ENCODE results near the gene TUBGCP6.

The TUBGCP6 gene

DNA sequence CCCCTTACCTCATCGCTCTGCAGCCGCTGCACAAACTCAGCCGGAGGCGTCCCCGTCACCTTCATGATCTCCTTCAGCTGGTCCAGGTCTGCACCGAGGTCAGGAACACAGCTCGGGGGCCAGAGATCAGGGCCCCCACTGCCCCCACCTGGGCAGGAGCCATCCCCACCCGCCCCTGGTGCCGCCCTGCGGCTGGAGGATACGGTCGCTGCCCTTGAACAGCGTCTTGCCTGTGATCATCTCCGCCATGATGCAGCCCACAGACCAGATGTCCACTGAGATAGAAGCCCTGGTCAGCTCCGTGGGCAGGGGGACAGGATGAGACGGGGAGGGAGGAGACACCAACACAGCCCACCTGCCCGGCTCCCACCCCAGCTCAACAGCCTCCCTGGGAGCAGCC, 10.8 kb upstream of the TUBGCP6 start:
- no peak overlapping the region for H3K4me3 ChIP-seq (ENCODE audit: low read length in 2 of 2)
- no peaks in the 10 kb centered on the region for H3K27me3 ChIP-seq (ENCODE audit: control insufficient read depth in 1 of 2, insufficient read depth in 2 of 2, low read length in 2 of 2)
- H3K9ac ChIP-seq (ENCODE audit: low read length in 2 of 2) = no peak overlapping the region
- H3K27ac ChIP-seq (ENCODE audit: low read length) = no peak overlapping the region
- H3K9me3 ChIP-seq (ENCODE audit: control insufficient read depth in 2 of 2, low read length in 2 of 2) = no peaks in the 10 kb centered on the region
- H3K4me1 ChIP-seq (ENCODE audit: control insufficient read depth, insufficient read depth, low read length) = peaks cover 23% of the 10 kb centered on the region
- no peaks in the 10 kb centered on the region for H3K36me3 ChIP-seq (ENCODE audit: control insufficient read depth in 2 of 2, insufficient read depth in 2 of 2, low read length in 2 of 2)

DNA sequence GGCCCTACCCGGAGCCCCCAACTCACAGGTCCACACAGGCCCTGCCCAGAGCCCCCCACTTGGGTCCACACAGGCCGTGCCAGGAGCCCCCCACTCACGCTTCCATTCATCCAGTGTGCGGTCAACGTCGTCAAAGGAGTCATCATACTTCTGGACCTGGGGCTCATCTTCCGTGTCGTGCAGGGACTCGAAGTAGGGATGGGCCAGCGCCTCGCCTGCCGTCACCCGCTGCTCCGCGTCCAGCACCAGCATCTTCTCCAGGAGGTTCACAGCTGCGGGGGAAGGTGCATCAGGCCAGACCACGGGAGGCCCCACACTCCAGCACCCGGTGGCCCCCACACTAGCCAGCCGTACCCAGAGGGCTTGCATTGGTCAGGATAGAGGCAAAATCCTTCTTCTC, 10.3 kb upstream of the TUBGCP6 start:
- no peaks in the 10 kb centered on the region for H3K36me3 ChIP-seq (ENCODE audit: control insufficient read depth in 2 of 2, insufficient read depth in 2 of 2, low read length in 2 of 2)
- H3K4me3 ChIP-seq (ENCODE audit: low read length in 2 of 2) = no peak overlapping the region
- no peaks in the 10 kb centered on the region for H3K9me3 ChIP-seq (ENCODE audit: control insufficient read depth in 2 of 2, low read length in 2 of 2)
- H3K9ac ChIP-seq (ENCODE audit: low read length in 2 of 2) = no peak overlapping the region
- H3K27ac ChIP-seq (ENCODE audit: low read length) = no peak overlapping the region
- H3K4me1 ChIP-seq (ENCODE audit: control insufficient read depth, insufficient read depth, low read length) = peaks cover 23% of the 10 kb centered on the region
- no peaks in the 10 kb centered on the region for H3K27me3 ChIP-seq (ENCODE audit: control insufficient read depth in 1 of 2, insufficient read depth in 2 of 2, low read length in 2 of 2)

DNA sequence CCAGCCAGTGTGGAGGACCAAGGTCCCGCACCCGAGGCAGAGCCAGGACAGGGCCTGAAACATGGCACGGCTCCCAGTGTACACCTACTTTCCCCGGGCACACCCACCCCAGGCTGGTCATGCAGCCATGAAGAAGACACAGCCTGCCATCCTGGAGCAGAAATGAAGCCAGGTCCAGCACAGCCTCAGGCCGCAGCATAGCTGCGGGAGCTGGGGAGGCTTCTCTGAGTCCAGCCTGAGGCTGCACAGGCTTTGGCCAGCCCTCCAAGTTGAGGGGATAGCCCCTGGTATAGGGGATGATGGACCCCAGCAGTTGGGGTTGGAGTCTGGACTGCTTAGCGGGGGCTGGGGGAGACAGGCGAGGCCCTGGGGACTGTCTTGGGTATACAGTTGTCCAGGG, 9.1 kb upstream of the TUBGCP6 start:
- peaks cover 25% of the 10 kb centered on the region for H3K4me1 ChIP-seq (ENCODE audit: control insufficient read depth, insufficient read depth, low read length)
- no peak overlapping the region for H3K4me3 ChIP-seq (ENCODE audit: low read length in 2 of 2)
- no peaks in the 10 kb centered on the region for H3K9me3 ChIP-seq (ENCODE audit: control insufficient read depth in 2 of 2, low read length in 2 of 2)
- H3K27ac ChIP-seq (ENCODE audit: low read length) = no peak overlapping the region
- no peaks in the 10 kb centered on the region for H3K27me3 ChIP-seq (ENCODE audit: control insufficient read depth in 1 of 2, insufficient read depth in 2 of 2, low read length in 2 of 2)
- no peak overlapping the region for H3K9ac ChIP-seq (ENCODE audit: low read length in 2 of 2)
- no peaks in the 10 kb centered on the region for H3K36me3 ChIP-seq (ENCODE audit: control insufficient read depth in 2 of 2, insufficient read depth in 2 of 2, low read length in 2 of 2)

DNA sequence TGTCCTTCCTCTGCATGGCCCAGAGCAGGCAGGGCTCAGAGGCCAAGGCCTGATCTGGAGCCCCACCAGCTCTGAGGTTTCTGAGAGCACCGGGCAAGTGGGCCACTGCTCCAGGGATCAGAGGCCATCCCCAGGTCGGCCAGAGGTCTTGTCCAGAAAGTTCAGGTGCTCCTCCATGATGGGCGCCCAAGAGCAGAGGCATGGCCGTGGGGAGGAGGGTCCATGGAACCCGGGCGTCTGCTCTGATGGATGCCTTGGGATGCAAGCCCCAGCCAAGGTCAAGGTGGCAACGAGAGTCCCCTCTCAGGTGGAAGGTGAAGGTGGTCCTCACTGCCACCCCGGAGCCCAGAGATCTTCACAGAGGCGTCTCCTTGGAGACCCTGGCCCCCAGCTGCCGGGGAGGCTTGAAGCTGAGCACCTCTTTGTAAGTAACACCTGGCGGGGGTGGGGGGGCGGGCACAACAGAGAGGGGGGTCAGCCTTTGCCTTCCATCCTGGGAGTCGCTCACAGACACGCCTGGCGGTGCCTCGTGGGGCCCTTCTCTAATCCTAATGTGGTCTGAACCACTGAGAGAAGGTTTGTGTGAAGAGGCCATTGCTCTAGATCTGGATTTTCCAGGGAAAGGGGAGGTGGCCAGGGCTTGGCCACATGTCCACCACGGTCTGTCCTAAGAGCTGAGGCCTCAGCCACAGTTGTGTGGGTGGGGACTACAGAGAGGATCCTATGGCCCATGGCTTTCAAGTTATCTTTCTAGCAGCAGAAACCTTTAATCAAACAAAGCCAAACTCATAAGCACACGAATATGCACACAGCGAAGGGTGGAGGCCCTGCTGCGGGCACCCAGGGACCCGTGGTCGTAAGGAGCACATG, 8.5 kb upstream of the TUBGCP6 start:
- Histone ChIP-seq H3K9me3 (ENCODE audit: control insufficient read depth in 2 of 2, low read length in 2 of 2) (no peaks in the 10 kb centered on the region), H3K4me1 (ENCODE audit: control insufficient read depth, insufficient read depth, low read length) (peaks cover 25% of the 10 kb centered on the region), H3K36me3 (ENCODE audit: control insufficient read depth in 2 of 2, insufficient read depth in 2 of 2, low read length in 2 of 2) (no peaks in the 10 kb centered on the region), H3K27me3 (ENCODE audit: control insufficient read depth in 1 of 2, insufficient read depth in 2 of 2, low read length in 2 of 2) (no peaks in the 10 kb centered on the region), H3K27ac (ENCODE audit: low read length) (no peak overlapping the region), H3K9ac (ENCODE audit: low read length in 2 of 2) (no peak overlapping the region), H3K4me3 (ENCODE audit: low read length in 2 of 2) (no peak overlapping the region)

DNA sequence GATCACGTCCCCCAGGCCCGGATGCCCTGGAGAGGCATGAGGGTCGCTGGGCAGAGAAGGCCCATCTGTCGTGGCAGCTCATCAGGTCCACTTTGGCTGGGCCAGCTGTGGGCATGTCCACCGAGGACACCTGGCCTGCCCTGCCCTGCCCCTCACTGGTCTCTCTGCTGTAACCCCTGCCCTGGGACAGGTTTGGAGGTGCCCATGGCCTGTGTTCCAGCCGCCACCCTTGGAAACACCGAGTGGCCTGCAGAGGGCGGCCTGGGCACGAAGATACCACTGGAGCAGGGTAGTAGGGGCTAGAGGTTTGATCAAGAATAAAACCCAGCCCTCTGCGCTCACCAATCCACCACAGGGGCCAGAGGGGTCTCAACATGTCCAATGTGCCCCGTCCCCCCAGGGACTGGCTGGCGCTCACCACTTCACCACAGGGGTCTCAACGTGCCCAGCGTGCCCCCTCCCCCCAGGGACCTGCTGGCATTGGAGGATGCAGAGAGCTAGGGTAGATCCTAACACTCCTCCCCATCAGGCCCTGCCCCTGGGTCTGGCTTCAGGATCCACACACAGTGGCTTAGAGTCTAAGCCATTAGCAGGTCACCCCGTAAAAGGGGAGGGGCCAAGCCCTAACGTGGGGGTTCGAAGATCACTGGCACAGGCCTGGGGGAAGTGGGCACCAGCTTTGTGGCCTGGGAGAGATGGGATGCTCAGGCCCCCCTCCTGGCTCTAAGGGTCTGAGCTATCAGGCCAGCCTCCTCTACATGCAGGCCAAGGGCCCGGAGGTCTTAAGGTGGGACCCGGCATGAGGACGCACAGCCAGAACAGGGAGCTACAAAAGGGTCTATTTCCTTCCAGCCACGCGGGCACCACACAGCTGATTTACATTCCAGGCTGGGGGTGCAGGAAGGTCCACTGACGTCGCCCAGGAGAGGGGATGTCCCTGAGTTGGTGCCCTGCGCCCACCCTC, 7.5 kb upstream of the TUBGCP6 start:
- Histone ChIP-seq H3K27me3 (ENCODE audit: control insufficient read depth in 1 of 2, insufficient read depth in 2 of 2, low read length in 2 of 2) (no peaks in the 10 kb centered on the region), H3K27ac (ENCODE audit: low read length) (peak overlapping the region; percentile 74), H3K9ac (ENCODE audit: low read length in 2 of 2) (peak overlapping the region in 1 of 2 donors; percentile 42), H3K4me1 (ENCODE audit: control insufficient read depth, insufficient read depth, low read length) (peaks cover 25% of the 10 kb centered on the region), H3K9me3 (ENCODE audit: control insufficient read depth in 2 of 2, low read length in 2 of 2) (no peaks in the 10 kb centered on the region), H3K36me3 (ENCODE audit: control insufficient read depth in 2 of 2, insufficient read depth in 2 of 2, low read length in 2 of 2) (peaks cover 0 to 3% of the 10 kb centered on the region in 2 donors), H3K4me3 (ENCODE audit: low read length in 2 of 2) (peak overlapping the region in 1 of 2 donors; percentile 8)

DNA sequence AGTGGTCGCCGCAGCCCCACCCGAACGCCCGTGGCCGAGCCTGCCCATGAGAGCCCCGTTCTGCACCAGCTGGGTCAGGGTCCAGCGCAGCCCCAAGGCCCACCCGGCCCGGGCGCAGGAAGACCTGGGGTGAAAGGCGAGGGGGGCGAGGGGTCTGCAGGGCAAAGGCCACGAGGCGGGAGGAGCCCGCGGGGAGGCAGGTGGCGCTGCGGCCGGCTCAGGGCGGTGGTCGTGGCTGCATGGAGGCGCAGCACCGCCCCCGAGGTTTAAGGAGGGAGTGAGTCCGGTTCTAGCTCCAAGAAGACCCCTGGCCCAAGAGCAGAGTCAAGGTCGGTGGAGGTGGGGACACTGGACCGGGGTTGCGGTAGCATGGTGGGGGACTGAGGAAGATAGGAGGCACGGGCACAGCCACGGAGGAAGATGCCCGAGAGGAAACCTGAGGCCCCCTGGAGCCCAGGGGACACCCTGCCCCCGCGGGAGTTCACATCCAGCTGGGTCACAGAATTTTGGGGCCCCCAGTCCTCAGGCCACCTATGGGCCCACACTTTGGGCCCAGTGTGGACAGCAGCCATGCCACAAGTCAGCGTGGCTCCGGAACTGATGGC, 6.8 kb upstream of the TUBGCP6 start:
- H3K27me3 ChIP-seq (ENCODE audit: control insufficient read depth in 1 of 2, insufficient read depth in 2 of 2, low read length in 2 of 2) = no peaks in the 10 kb centered on the region
- peak overlapping the region; percentile 72 to 88 for H3K4me3 ChIP-seq (ENCODE audit: low read length in 2 of 2)
- peaks cover 2 to 6% of the 10 kb centered on the region in 2 donors for H3K36me3 ChIP-seq (ENCODE audit: control insufficient read depth in 2 of 2, insufficient read depth in 2 of 2, low read length in 2 of 2)
- no peaks in the 10 kb centered on the region for H3K9me3 ChIP-seq (ENCODE audit: control insufficient read depth in 2 of 2, low read length in 2 of 2)
- peak overlapping the region; percentile 74 for H3K27ac ChIP-seq (ENCODE audit: low read length)
- peak overlapping the region in 1 of 2 donors; percentile 42 for H3K9ac ChIP-seq (ENCODE audit: low read length in 2 of 2)
- H3K4me1 ChIP-seq (ENCODE audit: control insufficient read depth, insufficient read depth, low read length) = peaks cover 28% of the 10 kb centered on the region

DNA sequence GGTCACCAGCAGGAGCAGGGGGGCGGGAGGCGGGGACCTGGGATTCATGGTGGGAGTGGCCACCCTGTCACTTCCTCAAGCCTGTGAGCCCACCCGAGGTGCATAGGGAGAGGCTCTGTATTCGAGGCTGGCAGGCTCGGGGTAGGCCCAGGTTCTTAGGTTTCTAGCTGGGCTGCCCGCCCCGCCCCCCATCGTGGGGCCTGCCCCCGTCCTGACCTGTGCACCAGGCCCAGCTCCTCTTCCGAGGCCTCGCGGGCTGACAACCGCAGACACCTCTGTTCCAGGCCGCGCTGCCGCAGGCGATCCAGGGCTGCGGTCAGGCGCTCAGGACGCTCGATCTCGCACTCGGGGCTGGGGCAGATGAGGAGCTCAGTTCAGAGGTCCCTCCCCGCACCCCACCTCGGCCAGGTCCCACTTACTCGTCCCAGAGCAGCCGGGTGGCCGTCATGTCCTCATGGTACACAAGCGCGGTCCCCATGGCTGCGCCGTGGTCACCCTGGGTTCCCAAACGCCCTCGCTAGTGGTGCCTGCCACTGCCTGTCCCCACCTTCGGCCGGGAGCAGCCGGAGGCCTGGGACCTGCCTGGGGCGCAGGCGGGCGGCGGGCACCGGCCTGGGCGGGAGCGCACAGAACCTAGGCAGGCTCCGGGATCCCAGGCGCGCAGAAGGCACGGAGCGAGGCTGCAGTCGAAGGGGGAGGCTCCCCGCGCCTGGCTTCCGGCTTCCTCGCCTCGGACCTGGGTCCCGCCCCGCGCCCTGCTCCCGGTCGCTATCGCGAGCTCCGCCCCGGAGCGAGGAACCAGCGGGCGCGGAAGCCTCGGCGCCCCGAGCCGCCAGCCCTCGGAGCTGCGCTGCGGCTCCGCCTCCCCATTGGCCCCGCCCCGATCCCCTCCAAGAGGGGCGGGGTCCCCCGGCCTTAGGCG, 6.0 kb upstream of the TUBGCP6 start, which contains the start of gene HDAC10:
Gene HDAC10 (minus strand): TSS at position 711 of the 922 bp plus-strand sequence. CDS start 233 bp downstream, at position 478.
- Histone ChIP-seq H3K27ac (ENCODE audit: low read length) (peak within 1 kb of the TSS; percentile 74), H3K36me3 (ENCODE audit: control insufficient read depth in 2 of 2, insufficient read depth in 2 of 2, low read length in 2 of 2) (peaks cover 8 to 12% of the 10 kb centered on the region in 2 donors), H3K4me1 (ENCODE audit: control insufficient read depth, insufficient read depth, low read length) (peaks cover 35% of the 10 kb centered on the region), H3K9ac (ENCODE audit: low read length in 2 of 2) (peak within 1 kb of the TSS; percentile 76), H3K27me3 (ENCODE audit: control insufficient read depth in 1 of 2, insufficient read depth in 2 of 2, low read length in 2 of 2) (no peaks in the 10 kb centered on the region), H3K4me3 (ENCODE audit: low read length in 2 of 2) (peak within 1 kb of the TSS; percentile 72 to 88), H3K9me3 (ENCODE audit: control insufficient read depth in 2 of 2, low read length in 2 of 2) (no peaks in the 10 kb centered on the region)

DNA sequence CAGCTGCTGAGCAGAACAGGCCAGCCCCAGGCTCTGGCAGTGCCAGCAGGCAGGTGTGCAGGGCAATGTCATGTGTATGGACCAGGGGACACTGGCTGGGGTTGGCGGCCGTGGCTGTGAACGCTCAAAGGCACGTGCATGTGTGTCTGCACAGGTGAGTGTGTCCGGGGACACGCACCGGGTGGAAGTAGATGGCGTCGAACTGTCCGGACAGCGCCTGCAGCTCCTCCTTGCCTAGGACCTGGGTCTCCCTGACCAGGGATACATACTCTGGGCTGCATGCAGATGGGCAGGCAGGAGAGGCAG, 5.4 kb upstream of the TUBGCP6 start:
- Histone ChIP-seq H3K9me3 (ENCODE audit: control insufficient read depth in 2 of 2, low read length in 2 of 2) (no peaks in the 10 kb centered on the region), H3K27me3 (ENCODE audit: control insufficient read depth in 1 of 2, insufficient read depth in 2 of 2, low read length in 2 of 2) (no peaks in the 10 kb centered on the region), H3K27ac (ENCODE audit: low read length) (peak overlapping the region; percentile 58), H3K9ac (ENCODE audit: low read length in 2 of 2) (peak overlapping the region; percentile 76), H3K36me3 (ENCODE audit: control insufficient read depth in 2 of 2, insufficient read depth in 2 of 2, low read length in 2 of 2) (peaks cover 8 to 12% of the 10 kb centered on the region in 2 donors), H3K4me1 (ENCODE audit: control insufficient read depth, insufficient read depth, low read length) (peaks cover 41% of the 10 kb centered on the region), H3K4me3 (ENCODE audit: low read length in 2 of 2) (peak overlapping the region; percentile 72 to 88)

DNA sequence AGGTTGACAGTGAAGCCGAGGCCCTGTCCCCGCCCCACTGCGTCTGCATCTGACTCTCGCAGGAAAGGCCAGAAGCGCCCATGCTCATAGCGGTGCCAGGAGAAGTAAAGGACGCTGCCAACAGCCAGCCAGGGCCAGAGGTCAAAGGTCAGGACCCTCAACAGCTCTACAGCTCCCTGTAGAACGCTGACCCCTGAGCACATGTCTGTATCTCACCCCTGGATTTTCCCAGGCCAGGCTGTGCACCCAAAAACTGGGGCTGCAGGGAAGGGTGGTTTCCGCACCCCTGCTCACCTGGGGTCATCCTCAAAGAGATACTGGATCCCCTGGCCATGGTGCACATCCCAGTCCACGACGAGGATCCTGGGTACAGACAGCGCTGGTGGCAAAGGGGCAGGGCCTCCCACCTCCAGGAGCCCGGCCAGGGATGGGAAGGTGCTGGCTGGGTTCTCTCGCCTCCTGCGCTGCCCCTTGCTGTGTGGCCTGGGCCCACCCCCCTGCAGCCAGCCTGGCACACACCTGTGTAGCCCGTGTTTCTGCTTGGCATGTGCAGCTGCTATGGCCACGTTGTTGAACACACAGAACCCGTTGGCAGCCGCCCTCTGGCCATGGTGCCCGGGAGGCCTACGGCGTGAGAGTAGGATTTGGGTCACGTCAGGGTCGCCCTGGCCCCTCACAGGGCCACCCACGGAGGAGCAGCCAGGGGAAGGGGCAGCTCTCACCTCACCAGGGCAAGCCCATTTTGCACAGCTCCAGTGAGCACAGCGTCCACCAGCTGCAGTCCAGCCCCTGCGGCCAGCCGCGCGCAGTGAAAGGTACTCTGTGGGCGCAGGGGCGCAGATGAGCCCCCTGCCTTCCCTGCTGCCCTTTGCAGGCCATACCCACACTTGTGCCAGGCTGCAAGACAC, 4.8 kb upstream of the TUBGCP6 start:
- Histone ChIP-seq H3K4me3 (ENCODE audit: low read length in 2 of 2) (peak overlapping the region in 1 of 2 donors; percentile 88), H3K36me3 (ENCODE audit: control insufficient read depth in 2 of 2, insufficient read depth in 2 of 2, low read length in 2 of 2) (peaks cover 8 to 12% of the 10 kb centered on the region in 2 donors), H3K9me3 (ENCODE audit: control insufficient read depth in 2 of 2, low read length in 2 of 2) (no peaks in the 10 kb centered on the region), H3K27ac (ENCODE audit: low read length) (no peak overlapping the region), H3K27me3 (ENCODE audit: control insufficient read depth in 1 of 2, insufficient read depth in 2 of 2, low read length in 2 of 2) (no peaks in the 10 kb centered on the region), H3K9ac (ENCODE audit: low read length in 2 of 2) (no peak overlapping the region), H3K4me1 (ENCODE audit: control insufficient read depth, insufficient read depth, low read length) (peaks cover 41% of the 10 kb centered on the region)

All from stomach smooth muscle (tissue), 2 donors.